GM19438 (cell line): ENCODE data around the gene CREB3L2.
"Not testable (repeated sequence)": the region's sequence is repeated elsewhere in the genome, so short reads cannot be mapped to it uniquely, and the experiment has no call there.

Source experiments
- ATAC-seq: cut with Tn5 transposase; IDR thresholded peaks from one replicate; pipeline ENCODE4 v1.9.1; 2021; ENCODE audit warnings: low read depth; ENCODE audit not compliant: unreplicated experiment

CREB3L2 gene

GRCh38 chr7:137975768-137976167 is 26.1 kb downstream of the CREB3L2 start:
- ATAC-seq = no peak

GRCh38 chr7:137975221-137975620 is 26.7 kb downstream of the CREB3L2 start:
- no peak for ATAC-seq

GRCh38 chr7:137974766-137975165 is 27.1 kb downstream of the CREB3L2 start:
- ATAC-seq = no peak

- ATAC-seq = no peak
Measured at GRCh38 chr7:137970253-137970975, 31.5 kb downstream of the CREB3L2 start.

- no peak for ATAC-seq
Measured at GRCh38 chr7:137969828-137970227, 32.1 kb downstream of the CREB3L2 start.

- no peak for ATAC-seq
Measured at GRCh38 chr7:137968890-137969289, 33.0 kb downstream of the CREB3L2 start.

GRCh38 chr7:137968339-137968738 is 33.5 kb downstream of the CREB3L2 start:
- ATAC-seq = not testable (repeated sequence)

- ATAC-seq = no peak
Measured at GRCh38 chr7:137967143-137968018, 34.5 kb downstream of the CREB3L2 start.

GRCh38 chr7:137966641-137967142 is 35.2 kb downstream of the CREB3L2 start:
- no peak for ATAC-seq

- no peak for ATAC-seq
Measured at GRCh38 chr7:137965942-137966640, 35.8 kb downstream of the CREB3L2 start.

GRCh38 chr7:137964824-137965545 is 36.9 kb downstream of the CREB3L2 start:
- no peak for ATAC-seq

- ATAC-seq = no peak
Measured at GRCh38 chr7:137962875-137963507, 38.9 kb downstream of the CREB3L2 start.

GRCh38 chr7:137962491-137962874 is 39.4 kb downstream of the CREB3L2 start:
- ATAC-seq = no peak

GRCh38 chr7:137961200-137962177 is 40.4 kb downstream of the CREB3L2 start:
- ATAC-seq = no peak

GRCh38 chr7:137960020-137960419 is 41.9 kb downstream of the CREB3L2 start:
- ATAC-seq = no peak

- no peak for ATAC-seq
Measured at GRCh38 chr7:137958470-137959431, 43.1 kb downstream of the CREB3L2 start.

- no peak for ATAC-seq
Measured at GRCh38 chr7:137957887-137958286, 44.0 kb downstream of the CREB3L2 start.

- no peak for ATAC-seq
Measured at GRCh38 chr7:137956591-137956990, 45.3 kb downstream of the CREB3L2 start.
